Measurements from ENCODE around the gene TXNRD3.

Gene TXNRD3

GRCh38 chr3:126685493-126685892 is 30.6 kb upstream of the TXNRD3 start:
- no peak overlapping the region for H3K4me3 ChIP-seq (ENCODE audit: low read length)
- no peaks in the 10 kb centered on the region for H3K79me2 ChIP-seq (ENCODE audit: control insufficient read depth, low read length)
- no peaks in the 10 kb centered on the region for H3K9me3 ChIP-seq (ENCODE audit: control insufficient read depth, insufficient read depth, low read length)
- H3K4me2 ChIP-seq (ENCODE audit: low read length) = no peak overlapping the region
- H4K20me1 ChIP-seq (ENCODE audit: control insufficient read depth, insufficient read depth, low read depth, low read length) = no peaks in the 10 kb centered on the region
- H3K36me3 ChIP-seq (ENCODE audit: control insufficient read depth, low read length) = no peaks in the 10 kb centered on the region
- peaks cover 3% of the 10 kb centered on the region; the same call in 1 of the 2 replicates for H3K27me3 ChIP-seq (ENCODE audit: control insufficient read depth, low read length)
- TF ChIP-seq EZH2phosphoT487 (IDR thresholded peaks at IDR 0.05; ENCODE audit: borderline replicate concordance, low read length) = no peak
- TF ChIP-seq, protein P1, sequence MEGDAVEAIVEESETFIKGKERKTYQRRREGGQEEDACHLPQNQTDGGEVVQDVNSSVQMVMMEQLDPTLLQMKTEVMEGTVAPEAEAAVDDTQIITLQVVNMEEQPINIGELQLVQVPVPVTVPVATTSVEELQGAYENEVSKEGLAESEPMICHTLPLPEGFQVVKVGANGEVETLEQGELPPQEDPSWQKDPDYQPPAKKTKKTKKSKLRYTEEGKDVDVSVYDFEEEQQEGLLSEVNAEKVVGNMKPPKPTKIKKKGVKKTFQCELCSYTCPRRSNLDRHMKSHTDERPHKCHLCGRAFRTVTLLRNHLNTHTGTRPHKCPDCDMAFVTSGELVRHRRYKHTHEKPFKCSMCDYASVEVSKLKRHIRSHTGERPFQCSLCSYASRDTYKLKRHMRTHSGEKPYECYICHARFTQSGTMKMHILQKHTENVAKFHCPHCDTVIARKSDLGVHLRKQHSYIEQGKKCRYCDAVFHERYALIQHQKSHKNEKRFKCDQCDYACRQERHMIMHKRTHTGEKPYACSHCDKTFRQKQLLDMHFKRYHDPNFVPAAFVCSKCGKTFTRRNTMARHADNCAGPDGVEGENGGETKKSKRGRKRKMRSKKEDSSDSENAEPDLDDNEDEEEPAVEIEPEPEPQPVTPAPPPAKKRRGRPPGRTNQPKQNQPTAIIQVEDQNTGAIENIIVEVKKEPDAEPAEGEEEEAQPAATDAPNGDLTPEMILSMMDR (IDR thresholded peaks at IDR 0.05; ENCODE audit: low read depth, low read length, poor library complexity, severe bottlenecking) = no peak
- H3K9me2 ChIP-seq (replicated peaks; ENCODE audit: control insufficient read depth, low read length) = no peaks in the 10 kb centered on the region
- H3K27ac ChIP-seq (ENCODE audit: low read depth, low read length) = no peak overlapping the region
- no peaks in the 10 kb centered on the region for H3K4me1 ChIP-seq (ENCODE audit: control insufficient read depth, low read length)
- H3F3A ChIP-seq (ENCODE audit: control insufficient read depth, insufficient read depth) = no peaks in the 10 kb centered on the region

- TF ChIP-seq EZH2phosphoT487 (IDR thresholded peaks at IDR 0.05; ENCODE audit: borderline replicate concordance, low read length) = no peak
- TF ChIP-seq, protein P1 (IDR thresholded peaks at IDR 0.05; ENCODE audit: low read depth, low read length, poor library complexity, severe bottlenecking) = no peak
- Histone ChIP-seq H3F3A (ENCODE audit: control insufficient read depth, insufficient read depth) (no peaks in the 10 kb centered on the region), H3K27me3 (ENCODE audit: control insufficient read depth, low read length) (peaks cover 3% of the 10 kb centered on the region; the same call in 1 of the 2 replicates), H3K36me3 (ENCODE audit: control insufficient read depth, low read length) (no peaks in the 10 kb centered on the region), H3K4me1 (ENCODE audit: control insufficient read depth, low read length) (no peaks in the 10 kb centered on the region), H3K79me2 (ENCODE audit: control insufficient read depth, low read length) (no peaks in the 10 kb centered on the region), H4K20me1 (ENCODE audit: control insufficient read depth, insufficient read depth, low read depth, low read length) (no peaks in the 10 kb centered on the region), H3K9me2 (replicated peaks; ENCODE audit: control insufficient read depth, low read length) (no peaks in the 10 kb centered on the region), H3K4me2 (ENCODE audit: low read length) (no peak overlapping the region), H3K27ac (ENCODE audit: low read depth, low read length) (no peak overlapping the region), H3K4me3 (ENCODE audit: low read length) (no peak overlapping the region), H3K9me3 (ENCODE audit: control insufficient read depth, insufficient read depth, low read length) (no peaks in the 10 kb centered on the region)
Observed at GRCh38 chr3:126685021-126685420, 30.1 kb upstream of the TXNRD3 start.

GRCh38 chr3:126684218-126684751 is 29.4 kb upstream of the TXNRD3 start:
- peaks cover 3% of the 10 kb centered on the region; the same call in 1 of the 2 replicates for H3K27me3 ChIP-seq (ENCODE audit: control insufficient read depth, low read length)
- no peak overlapping the region for H3K4me3 ChIP-seq (ENCODE audit: low read length)
- no peaks in the 10 kb centered on the region for H3K36me3 ChIP-seq (ENCODE audit: control insufficient read depth, low read length)
- no peak for TF ChIP-seq EZH2phosphoT487 (IDR thresholded peaks at IDR 0.05; ENCODE audit: borderline replicate concordance, low read length)
- TF ChIP-seq, protein P1 (IDR thresholded peaks at IDR 0.05; ENCODE audit: low read depth, low read length, poor library complexity, severe bottlenecking) = no peak
- H3K27ac ChIP-seq (ENCODE audit: low read depth, low read length) = no peak overlapping the region
- H3K9me2 ChIP-seq (replicated peaks; ENCODE audit: control insufficient read depth, low read length) = no peaks in the 10 kb centered on the region
- no peaks in the 10 kb centered on the region for H3K9me3 ChIP-seq (ENCODE audit: control insufficient read depth, insufficient read depth, low read length)
- H4K20me1 ChIP-seq (ENCODE audit: control insufficient read depth, insufficient read depth, low read depth, low read length) = no peaks in the 10 kb centered on the region
- H3K79me2 ChIP-seq (ENCODE audit: control insufficient read depth, low read length) = no peaks in the 10 kb centered on the region
- no peak overlapping the region for H3K4me2 ChIP-seq (ENCODE audit: low read length)
- 0 out of 2 replicates have a peak, but pooled peaks cover 2% of the 10 kb centered on the region for H3K4me1 ChIP-seq (ENCODE audit: control insufficient read depth, low read length)
- H3F3A ChIP-seq (ENCODE audit: control insufficient read depth, insufficient read depth) = no peaks in the 10 kb centered on the region

All from DOHH2 (cell line).